Ramos (cell line): ENCODE data around the gene HERC5.

Experiments used
- in situ Hi-C: fragments of 300-500 bp; cut with MboI; formaldehyde crosslinking; loops from one replicate; pipeline ENCODE4 v1.14.3; 2022; ENCODE audit warnings: low sequenced_read_pairs; ENCODE audit not compliant: unreplicated experiment

Gene HERC5

DNA sequence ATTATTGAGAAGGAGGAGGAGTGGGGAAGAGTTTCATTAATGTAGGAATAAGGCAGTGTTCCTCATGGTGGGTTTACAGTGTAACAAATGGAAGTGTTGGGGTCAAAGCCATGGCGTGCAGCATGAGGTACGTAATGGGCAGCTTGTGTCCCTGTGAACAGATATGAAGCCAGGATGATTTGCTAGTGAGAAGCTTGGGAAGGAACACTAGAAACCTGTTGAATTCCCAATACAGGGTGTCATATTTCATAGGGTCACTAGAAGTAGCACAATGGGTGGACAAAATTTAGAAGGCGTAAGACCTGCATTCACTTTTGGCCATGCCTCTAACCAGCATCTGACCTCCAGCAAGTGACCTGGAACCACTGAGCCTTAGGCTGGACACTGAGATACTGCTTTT is 59.8 kb downstream of the HERC5 start:
- in situ Hi-C loops = loop anchor here (5.0 to 10.0 kb wide), 2 partner anchors 304 to 482 kb away; no protein-coding TSS in a partner anchor

DNA sequence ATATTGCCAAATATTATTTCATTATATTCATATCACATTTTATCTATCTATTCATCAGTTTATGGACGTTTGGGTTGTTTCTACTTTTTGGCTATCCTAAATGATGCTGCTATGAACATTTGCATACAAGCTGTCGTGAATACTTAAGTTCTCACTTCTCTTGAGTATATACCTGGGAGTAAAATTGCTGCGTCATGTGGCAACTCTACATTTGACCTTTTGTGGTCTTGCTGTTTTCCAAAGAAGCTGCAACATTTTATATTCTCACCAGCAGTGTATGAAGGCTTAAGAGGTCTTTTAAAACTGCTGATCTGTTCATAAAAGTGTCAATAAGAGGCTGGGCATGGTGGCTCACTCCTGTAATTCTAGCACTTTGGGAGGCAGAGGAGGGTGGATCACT is 60.9 kb downstream of the HERC5 start:
- in situ Hi-C loops = loop anchor here (5.0 to 10.0 kb wide), 2 partner anchors 306 to 483 kb away; no protein-coding TSS in a partner anchor

DNA sequence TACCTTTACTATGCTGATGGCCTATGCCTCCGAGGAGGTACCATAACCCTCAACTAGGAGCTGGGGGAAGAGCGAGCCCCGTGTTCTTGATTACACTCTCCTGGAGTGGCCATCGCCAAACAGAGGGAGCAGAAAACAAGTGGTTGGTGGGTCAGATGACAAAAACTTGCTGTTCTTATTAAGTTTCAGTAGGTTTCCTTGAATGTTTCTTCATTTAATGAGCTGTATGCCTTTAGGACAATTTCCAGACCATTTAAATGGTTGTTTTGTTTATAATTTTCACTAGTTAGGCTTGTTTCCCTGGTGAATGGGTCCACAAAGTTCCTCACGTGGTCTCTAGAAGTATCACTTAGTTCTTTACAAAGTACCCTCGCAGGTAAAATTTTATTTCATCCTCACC is 62.0 kb downstream of the HERC5 start:
- in situ Hi-C loops = loop anchor here (5.0 to 10.0 kb wide), 2 partner anchors 307 to 484 kb away; no protein-coding TSS in a partner anchor

DNA sequence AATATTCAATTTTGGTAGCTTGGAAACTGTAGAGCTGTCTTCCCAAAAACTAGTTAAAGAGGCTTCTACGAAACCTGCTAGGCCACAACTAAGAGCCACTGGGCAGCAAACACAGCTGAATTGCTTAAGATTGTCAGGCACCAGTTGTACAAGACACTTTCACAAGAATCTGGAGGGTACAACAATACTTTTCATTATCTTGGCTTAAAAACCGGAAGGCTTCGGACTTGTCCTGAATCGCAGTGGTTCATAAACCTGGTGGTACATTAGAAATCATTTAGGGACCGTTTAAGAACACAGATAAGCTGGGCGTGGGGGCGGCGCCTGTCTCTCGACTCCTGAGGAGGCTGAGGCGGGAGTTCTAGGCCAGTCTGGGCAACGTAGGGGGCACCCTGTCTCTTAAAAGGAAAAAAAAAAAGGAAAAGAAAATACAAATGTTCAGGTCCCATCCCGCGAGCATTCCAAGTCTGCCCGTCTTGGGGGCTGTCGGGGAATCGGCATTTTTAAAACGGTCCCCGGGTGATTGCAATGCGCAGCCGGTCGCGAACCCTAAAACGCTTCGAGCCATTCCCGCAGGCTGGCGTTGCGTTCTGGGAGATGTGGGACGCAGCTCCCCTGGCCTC is 65.9 kb downstream of the HERC5 start:
- in situ Hi-C loops = no loop called here

DNA sequence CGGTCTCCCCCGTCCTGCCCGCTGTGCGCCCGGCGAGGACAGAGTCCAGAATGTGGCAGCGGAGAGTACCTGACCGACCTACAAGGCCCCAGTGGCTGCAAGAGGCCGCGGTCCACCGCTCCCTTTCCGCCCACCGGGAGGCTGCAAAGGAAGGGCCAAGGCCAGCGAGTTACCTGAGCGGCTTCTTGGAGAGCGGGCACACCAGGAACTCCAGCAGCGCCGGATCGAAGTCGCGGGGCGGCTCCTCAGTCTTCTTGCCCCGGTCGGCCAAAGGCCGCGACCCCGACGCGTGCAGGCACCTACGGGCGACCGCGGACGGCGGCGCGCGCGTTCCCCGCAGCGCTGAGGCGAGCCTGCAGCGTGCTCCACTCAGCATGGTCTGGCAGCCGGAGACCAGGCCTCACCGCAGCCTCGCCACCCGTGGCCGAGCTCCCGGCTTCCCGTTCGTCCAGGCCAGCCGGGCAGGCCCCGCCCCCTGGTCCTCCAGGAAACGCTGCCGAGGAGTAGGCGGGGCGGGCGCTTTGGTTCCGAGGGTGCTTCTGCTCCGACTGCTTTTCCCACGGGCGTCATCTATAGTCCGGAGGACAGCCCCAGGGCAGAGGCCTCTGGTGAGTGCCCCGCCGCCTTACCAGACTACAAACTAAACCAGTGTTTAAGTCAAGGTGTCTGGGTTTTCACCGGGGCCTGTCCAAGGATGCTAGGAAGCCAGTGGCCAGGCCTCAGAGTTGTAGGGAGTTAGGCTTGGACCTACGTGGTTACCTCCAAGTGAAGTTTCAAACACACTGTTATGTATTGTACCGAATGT is 66.6 kb downstream of the HERC5 start, which contains the start of gene PYURF:
TSS of gene PYURF (minus strand) at position 452 of the 805 bp plus-strand sequence. CDS start at position 376, 76 bp downstream.
- in situ Hi-C loops = no loop called here

DNA sequence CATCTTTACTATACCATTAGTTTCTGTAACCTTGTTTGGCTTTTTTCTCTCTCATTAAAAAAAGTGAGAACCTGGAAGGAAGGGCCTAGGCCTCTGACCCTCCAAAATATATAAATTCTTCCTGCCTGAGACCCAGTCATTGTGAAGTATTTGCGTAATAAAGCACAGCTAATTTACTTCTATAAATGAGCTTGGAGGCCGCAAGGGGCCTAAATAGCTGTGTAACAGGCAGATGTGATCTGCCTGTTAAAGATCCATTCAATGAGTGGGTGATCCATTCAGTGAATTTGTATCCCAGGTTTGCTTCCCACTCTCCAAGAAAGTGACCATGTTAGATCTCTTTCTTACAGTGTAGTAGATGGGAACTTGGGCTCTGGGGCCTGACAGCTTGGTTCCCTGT is 67.3 kb downstream of the HERC5 start:
- in situ Hi-C loops = no loop called here

DNA sequence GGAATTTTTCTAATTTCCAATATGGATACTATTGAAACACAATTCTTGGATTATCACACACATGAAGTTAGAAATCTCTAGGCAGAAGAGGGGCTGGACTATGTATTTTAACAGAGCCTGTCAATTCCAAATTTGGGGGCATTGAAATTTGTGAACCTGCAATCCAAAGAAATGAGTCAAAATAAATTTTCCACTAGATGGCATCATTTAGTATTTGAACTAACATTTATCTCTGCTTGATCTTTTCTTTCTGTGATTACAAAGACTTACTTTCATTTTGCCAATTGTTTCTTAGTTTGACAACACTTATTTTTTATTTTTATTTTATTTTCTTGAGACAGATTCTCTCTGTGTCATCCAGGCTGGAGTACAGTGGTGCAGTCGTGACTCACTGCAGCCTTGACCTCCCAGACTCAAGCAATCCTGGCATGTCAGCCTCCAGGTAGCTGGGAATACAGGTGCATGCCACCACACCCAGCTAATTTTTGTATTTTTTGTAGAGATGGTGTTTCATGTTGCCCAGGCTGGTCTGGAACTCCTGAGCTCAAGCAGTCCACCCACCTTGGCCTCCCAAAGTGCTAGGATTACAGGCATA is 69.4 kb downstream of the HERC5 start:
- in situ Hi-C loops = loop anchor here (25.0 kb wide), 1 partner anchor 261 kb away; no protein-coding TSS in a partner anchor

DNA sequence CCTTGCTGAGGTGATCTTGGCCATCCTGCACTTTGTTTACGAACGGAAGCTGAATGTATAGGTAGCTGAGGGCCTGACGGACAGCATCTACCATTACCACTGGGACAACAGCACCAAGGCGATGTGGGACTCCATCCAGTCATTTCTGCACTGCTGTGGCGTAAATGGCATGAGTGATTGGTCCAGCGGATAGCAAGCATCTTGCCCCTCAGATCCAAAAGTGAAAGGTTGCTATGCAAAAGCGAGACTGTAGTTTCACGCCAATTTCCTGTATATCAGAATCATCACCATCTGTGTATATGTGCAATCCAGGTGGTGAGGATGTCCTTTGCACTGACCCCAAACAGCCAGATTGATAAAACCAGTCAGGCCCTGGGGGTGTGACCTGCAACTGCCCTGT is 70.9 kb downstream of the HERC5 start:
- in situ Hi-C loops = loop anchor here (25.0 kb wide), 1 partner anchor 260 kb away; no protein-coding TSS in a partner anchor

DNA sequence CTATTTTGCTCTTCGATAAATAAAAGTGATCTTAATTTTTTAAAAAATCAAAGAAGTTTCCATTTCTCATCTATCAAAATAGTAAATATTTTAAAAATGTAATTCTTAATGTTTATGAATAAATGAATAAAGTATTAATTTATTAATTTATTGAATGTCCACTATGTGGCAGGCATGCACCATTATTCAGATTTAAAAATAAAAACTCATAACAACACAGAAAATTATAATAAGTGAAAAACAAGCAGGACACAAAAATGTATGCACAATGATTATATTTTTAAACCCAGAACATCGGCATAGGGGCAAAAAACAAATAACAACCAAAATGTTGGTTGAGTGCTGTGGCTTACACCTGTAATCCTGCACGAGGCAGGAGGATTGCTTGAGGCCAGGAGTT is 71.9 kb downstream of the HERC5 start:
- in situ Hi-C loops = loop anchor here (25.0 kb wide), 1 partner anchor 258 kb away; no protein-coding TSS in a partner anchor

DNA sequence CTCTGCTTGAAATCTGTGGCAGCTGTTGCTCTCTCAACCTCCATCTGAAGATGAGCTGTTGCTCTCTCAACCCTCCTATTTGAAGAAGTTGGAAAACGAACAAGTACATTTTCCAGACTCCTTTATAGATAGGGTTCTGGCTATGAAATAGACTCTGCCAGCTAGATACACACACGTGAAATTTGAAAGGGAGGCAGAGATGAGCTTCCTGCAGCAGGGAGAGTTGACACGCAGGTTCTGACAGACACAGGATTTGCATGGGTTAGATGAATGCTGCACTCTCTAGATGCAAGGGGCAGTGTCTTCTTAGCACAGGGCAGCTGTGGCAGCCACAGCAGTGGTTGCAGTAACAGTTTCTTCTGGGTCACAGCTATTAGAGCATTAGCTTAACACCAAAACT is 74.6 kb downstream of the HERC5 start:
- in situ Hi-C loops = loop anchor here (25.0 kb wide), 1 partner anchor 256 kb away; no protein-coding TSS in a partner anchor

DNA sequence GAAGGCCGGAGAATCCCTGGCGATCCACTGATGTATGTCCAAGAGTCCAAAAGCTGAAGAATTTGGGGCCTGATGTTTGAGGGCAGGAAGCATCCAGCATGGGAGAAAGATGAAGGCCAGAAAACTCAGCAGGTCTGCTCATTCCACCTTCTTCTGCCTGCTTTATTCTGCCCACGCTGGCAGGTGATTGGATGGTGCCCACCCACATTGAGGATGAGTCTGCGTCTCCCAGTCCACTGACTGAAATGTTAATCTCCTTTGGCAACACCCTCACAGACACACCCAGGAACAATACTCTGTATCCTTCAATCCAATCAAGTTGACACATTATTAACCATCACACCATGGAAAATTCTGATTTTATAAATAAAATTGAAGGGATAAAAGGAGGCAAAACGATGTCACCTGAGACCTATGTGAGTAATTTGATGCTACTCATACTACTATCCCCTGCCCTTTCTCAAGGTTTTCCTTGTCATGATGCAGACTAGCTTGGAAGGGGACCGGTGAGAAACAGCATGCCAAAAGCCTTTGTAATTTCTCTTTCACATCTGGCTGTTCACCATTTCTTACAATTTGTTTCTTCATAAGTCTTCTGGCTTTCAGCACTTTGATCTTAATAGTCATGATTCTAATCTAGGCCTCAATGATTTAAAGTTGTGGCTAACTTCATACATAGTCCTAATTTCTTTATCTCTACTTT is 76.3 kb downstream of the HERC5 start:
- in situ Hi-C loops = loop anchor here (25.0 kb wide), 1 partner anchor 254 kb away; no protein-coding TSS in a partner anchor

DNA sequence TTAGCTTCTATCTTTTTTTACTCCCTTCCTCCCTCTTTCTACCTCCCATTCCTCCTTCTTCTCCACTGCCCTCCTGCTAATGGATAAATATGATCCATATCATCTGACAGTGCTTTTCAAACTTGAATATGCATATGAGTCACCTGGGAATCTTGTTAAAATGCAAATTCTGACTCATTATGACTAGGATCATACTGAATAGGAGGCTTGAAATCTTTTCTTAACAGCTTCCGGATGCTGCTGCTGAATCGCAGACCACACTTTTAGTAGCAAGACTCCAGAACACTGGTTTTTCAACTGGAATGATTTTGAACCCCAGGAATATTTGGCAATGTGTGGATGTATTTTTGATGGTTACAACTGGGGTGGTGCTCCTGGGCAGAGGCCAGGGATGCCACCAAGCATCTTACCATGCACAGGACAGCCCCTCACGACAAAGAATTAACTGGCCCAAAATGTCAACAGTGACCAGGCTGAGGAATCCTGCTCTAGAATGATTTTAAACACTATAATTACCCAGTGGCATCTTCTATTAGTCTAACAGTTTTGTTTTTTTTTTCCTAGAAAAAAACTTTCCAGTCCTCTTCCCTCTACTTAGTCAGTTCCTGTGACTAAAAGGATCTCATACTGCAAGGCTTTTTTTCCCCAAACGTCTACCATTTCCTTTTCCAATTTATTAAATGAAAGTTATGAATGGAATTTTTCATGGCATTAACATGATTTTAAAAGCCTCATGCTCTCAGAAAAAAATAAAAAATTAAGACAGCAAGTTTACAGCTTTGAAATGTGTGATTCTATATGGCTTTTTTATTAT is 77.2 kb downstream of the HERC5 start:
- in situ Hi-C loops = loop anchor here (25.0 kb wide), 1 partner anchor 253 kb away; no protein-coding TSS in a partner anchor

DNA sequence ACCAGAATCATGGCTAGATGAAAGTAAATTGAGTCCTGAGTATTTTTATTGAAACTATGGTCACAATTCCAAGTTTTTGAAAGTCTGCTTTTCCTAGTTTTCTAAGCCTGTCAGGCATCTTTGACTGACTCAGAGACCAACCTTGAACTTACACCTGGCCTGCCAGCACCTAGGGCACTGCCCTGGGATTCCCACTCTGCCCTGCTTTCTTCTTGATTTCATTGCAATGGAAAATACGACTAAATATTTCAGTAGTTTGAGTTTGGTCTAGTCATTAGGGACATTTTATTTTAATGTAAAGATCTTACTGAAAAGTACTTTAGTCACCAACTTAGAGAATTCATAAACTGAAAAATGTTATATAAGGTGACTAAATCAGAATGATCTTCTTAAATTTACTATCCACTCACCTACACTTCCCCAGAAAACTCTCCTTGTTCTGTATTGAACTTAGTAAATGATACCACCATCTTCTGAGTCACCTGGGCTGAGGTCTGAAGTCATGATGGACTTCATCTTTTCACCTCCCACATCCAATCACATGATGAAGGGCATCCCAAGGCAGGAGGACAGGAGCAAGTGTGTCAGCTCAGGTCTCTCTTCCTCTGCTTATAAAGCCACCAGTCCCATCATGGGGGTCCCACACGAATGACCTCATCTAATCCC is 78.3 kb downstream of the HERC5 start:
- in situ Hi-C loops = loop anchor here (5.0 to 25.0 kb wide), 2 partner anchors 252 to 492 kb away; no protein-coding TSS in a partner anchor

DNA sequence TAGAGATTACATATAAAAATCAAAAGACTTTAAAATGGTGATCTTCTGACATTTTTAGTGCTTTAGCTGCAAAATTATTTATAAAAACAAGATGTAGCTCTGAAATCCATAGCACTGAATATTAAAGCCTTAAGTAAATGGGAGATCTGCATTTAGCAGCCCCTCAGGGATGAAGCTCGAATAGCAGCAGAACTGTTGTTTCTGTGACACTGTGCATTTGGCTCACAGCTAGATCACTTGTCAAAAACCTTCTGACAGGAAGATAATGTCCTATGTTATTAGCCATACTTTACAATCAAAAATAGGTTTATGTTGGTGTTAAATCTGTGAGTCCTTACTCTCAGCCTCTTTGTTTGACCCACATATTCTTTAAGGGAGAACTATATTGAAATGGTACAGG is 80.8 kb downstream of the HERC5 start:
- in situ Hi-C loops = loop anchor here (5.0 to 25.0 kb wide), 2 partner anchors 250 to 490 kb away; no protein-coding TSS in a partner anchor

DNA sequence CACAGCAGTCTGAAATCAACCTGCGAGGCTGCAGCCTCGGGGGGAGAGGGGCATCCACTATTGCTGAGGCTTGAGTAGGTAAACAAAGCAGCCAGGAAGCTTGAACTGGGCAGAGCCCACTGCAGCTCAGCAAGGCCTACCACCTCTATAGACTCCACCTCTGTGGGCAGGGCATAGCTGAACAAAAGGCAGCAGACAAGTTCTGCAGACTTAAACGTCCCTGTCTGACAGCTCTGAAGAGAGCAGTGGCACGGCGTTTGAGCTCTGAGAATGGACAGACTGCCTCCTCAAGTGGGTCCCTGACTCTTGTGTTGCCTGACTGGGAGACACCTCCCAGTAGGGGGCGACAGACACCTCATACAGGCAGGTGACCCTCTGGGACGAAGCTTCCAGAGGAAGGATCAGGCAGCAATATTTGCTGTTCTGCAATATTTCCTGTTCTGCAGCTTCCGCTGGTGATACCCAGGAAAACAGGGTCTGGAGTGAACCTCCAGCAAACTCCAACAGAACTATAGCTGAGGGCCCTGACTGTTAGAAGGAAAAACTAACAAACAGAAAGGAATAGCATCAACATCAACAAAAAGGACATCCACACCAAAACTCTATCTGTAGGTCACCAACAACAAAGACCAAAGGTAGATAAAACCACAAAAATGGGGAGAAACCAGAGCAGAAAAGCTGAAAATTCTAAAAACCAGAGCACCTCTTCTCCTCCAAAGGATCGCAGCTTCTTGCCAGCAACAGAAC is 82.6 kb downstream of the HERC5 start:
- in situ Hi-C loops = loop anchor here (5.0 to 25.0 kb wide), 2 partner anchors 248 to 488 kb away; no protein-coding TSS in a partner anchor

DNA sequence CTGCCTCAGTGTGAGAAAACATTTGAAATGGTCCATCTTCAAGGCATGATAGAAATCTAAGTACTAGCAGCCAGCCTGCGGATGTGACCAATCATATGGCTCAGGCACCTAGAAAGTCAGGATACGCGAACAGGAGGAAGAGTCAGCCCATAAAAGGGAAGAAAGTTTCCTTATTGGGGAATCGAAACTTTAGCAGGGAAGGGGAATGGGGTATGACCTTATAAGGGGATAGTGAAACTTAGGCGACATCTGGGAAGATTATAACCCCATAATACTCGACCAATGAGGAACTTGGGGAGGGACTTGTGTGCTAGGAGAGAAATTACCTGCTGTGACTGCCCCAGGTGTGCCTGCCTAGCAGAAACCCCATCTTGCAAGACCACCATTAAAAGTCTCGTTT is 92.9 kb downstream of the HERC5 start:
- in situ Hi-C loops = loop anchor here (25.0 kb wide), 1 partner anchor 237 kb away; no protein-coding TSS in a partner anchor
